ENCODE data around the gene NPR2.

The NPR2 gene

DNA sequence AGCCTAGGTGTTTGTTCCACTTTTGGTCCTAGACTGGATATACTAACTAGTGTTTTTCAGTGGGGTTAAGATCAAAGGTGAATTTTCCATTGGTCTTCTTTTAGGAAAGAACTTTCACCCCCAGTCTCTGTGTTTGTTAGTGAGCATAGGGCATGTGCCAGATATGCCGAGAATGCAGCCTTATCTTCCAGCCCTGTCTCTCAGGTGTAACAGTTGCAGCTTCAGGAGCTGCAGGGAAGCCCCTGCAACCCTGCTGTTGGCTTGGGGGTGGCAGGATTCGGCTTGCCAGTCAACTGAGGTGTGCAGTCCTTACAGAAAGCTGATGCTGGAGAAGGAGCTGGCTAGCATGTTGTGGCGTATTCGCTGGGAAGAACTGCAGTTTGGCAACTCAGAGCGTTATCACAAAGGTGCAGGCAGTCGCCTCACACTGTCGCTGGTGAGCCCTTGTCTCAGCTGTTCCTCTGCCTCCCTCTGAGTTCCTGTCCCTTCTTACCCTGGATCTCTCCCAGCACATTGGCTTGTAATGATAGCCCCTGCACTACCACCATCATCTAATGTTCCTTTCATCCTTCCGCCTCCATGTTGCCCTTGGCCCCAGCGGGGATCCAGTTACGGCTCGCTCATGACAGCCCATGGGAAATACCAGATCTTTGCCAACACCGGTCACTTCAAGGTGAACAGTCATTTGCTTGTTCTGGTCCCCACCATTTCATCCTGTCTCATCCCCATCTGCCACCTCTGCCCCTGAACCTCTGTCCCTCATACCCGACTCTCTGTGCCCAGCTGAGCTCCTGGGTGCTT is 10.1 kb downstream of the NPR2 start:
- DNase-seq = no peak

DNA sequence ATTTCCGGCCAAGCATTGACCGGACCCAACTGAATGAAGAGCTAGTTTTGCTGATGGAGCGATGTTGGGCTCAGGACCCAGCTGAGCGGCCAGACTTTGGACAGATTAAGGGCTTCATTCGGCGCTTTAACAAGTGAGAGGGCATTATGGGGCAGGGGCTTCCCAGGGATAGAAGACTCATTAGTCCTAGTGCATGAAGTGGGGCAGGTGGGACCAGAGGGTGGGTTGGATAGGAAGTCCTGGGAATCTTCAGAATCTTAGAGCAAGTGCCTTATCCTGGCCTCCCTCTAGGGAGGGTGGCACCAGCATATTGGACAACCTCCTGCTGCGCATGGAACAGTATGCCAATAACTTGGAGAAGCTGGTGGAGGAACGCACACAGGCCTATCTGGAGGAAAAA is 14.7 kb downstream of the NPR2 start:
- no peak for DNase-seq

DNA sequence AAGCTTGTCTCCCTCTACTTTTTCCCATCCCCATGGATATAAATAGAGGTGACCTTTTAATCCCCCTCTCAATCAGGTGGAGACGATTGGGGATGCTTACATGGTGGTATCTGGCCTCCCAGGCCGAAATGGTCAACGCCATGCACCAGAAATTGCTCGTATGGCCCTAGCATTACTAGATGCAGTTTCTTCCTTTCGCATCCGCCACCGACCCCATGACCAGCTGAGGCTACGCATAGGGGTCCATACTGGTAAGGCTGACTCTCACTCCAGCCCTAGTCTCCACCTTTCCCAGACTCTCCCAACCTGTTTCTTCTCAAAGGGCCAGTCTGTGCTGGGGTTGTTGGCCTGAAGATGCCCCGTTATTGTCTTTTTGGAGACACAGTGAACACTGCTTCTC is 17.0 kb downstream of the NPR2 start:
- no peak for DNase-seq

DNA sequence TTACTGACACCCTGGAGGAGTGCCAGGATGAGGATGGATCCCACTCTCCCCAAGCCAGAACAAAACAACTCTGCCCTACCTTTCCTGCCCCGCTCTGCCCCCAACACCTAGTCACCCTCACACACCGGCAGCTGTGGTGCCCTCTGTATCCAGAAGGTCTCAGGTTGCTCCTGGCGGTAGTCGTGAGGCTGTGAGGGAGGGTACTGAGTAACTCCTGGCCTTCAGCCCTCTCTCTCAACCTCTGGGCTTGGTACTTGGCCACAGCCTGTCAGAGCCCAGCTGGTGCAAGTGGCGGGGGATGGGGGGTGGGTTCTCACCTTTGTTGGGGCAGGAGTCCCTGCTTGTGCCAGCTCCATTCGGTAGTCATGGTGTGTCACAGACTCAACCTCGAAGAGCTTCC is 18.7 kb downstream of the NPR2 start:
- no peak for DNase-seq

DNA sequence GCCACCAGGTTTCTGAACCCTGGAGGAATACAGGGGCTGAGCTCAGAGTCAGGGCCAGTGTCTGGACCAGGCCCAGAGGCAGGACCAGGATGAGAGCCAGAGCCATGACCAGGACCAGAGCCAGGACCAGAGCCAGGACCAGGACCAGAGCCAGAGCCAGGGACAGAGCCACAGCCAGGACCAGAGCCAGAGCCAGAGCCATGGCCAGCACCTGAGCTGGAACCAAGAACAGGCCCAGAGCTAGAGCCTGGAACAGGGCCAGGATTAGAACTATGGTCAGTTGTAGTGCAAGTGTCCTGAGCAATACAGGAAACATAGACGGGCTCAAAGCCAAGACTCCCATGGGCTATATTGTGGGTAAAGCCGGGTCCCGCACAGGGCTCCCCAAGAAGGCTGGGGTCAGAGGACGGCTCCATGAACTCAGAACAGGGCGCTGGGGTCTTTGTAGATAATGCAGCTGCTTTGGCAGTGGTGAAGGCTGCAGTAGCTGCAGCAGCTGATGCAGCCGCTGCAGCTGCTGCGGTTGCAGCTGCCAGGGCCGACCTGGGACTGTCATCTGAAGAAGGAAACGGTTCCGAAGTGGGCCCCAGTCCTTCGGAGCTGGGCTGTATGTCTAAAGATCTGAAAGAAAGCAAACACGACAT is 20.1 kb downstream of the NPR2 start:
- no peak for DNase-seq

DNA sequence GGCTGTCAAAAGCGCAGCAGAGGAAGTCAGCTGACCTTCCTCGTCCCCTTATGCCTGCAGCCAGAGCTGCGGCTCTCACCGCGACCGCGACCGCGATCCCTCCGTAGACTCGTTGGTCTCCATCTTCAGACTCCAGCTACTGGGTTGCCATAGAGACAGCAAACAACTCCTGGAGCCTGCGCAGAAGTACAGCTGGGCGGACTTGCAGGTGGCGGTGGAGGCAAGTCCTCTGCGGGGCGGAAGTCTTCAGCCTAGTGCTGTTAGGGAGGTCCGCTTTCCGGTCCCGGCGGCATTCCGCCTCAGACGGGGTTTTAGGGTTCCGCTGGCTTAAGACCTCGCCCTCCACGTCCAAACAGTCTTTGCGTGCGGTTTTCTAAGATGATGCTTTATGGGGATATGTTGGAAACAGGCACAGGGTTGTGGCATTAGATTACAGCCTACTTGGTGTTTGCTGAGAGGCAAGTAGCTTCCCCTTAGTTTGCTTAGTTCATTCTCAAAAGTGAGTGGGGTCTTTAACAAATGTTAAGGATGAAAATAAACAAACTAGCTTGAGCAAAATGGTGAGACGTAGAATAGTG is 20.7 kb downstream of the NPR2 start, which contains the start of gene SPAG8:
TSS of gene SPAG8 (minus strand) at position 238 of the 578 bp plus-strand sequence. CDS start at position 123, 115 bp downstream.
- DNase-seq = peak; percentile 92

DNA sequence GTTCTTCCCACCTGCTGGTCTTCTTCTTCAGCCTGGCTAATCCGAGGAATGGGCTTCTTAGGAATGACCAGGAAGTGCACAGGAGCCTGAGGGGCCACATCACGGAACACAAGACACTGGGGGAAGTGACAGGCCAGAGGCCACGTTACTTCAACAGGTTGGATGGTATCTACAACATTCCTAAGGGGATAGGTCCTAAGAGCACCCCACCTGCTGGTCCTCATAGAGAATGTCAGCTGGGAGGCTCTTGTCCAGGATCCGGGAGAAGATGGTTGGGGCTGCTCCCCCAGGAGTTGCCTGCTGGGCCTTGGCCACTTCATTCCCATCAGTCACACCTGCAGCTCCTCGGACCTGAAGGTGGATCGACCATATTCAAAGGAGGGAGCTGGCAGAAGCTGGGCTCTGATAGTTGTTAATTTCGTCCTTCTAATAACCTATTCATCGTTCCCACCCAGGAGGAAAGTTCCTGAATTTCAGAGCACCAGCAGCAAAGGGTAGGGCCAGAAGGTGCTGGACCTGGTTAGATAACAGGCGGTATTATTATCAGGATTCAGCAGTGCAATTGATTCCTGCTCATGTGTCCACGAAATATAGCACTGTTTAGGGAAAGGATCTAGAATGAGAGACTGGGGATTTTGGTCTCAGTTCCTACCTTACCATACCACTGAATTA is 22.2 kb downstream of the NPR2 start:
- DNase-seq = no peak

DNA sequence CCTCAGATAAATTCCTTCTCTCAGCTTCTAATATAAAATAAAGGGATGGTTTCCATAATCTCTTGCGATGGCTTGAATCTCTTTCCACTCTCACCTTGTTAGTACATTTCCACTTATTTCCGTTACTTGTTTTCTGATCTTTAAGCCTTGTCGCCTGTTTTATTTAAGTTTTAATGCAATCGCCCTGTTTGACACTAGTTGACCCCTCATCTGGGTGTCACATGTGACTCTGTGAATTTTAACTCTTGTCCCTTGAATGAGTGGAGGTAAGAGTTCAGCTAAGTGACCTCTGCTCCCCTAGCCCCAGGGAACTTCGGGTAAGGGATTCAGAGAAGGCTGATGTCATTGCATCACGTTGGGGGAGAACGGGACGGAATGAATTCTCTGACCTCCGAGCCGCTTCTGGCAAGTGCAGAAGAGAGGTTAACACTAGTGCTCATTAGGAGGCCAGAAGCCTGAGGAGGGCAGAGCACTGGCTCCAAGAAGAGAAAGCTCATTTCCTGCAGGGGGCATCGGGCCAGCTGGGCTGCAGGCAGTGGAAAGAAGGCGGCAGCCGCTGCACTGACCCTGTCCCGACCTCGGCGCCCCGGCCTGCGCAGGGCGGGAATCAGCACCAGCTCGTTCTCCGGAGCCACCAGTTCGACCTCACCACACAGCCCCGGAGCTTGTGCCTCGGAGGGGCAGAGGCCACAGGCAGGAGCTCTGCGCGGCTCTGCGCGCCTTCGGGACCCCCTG is 22.9 kb downstream of the NPR2 start:
- DNase-seq = no peak

DNA sequence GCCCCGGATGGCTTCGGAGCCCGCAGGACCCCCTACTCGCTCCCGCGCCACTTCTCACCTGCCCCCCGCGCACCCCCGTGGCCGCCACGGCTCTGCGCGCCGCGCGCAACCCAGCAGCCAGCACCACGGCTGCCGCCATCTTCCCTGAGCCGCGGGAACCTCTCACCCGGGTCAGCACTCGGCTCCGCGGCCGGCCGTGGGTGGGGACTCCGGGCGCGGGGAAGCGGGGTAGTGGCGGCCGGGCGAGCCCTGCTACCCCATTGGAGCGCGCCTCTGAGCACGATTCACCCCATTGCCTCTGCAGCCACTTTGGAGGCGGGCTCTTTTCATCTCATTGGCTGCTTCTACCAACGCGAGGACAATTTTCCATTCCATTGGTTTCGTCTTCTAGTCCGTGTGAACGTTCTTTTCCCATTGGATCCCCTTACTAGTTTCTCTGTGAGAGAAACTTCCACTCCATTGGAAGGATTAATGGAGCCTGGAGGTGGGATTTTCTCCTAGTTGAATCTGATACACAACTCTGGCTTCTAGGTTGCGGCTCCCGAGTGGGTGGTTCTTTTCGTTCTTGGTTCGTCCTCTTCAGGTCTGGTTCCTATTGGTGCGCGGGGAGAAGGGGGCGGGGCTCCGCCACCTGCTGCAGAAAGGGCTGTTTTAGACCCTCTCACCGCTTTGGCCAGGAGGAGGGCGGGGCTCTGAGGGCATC is 23.6 kb downstream of the NPR2 start, which contains the start of gene HINT2:
TSS of gene HINT2 (minus strand) at position 202 of the 703 bp plus-strand sequence. CDS start at position 139, 63 bp downstream.
- DNase-seq = peak; percentile 96

DNA sequence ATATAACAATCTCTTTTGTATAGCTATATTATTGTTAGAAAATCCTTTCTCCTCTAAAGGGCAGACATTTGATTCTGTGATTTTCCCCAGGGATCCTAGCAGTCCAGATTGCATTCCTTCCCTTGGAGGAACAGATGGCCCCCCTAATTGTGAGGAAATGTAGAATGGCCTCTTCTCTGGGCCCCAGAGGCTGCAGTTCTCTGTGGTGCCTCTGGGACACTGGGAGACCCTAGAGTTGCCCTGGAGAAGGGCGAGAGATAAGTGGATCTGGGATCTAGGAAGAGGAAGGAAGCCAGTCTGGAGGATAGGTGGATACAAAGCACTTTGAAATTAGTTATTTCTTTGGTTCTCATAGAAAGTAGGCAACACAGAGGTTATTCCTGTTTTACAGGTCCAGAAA is 25.3 kb downstream of the NPR2 start:
- DNase-seq = no peak

DNA sequence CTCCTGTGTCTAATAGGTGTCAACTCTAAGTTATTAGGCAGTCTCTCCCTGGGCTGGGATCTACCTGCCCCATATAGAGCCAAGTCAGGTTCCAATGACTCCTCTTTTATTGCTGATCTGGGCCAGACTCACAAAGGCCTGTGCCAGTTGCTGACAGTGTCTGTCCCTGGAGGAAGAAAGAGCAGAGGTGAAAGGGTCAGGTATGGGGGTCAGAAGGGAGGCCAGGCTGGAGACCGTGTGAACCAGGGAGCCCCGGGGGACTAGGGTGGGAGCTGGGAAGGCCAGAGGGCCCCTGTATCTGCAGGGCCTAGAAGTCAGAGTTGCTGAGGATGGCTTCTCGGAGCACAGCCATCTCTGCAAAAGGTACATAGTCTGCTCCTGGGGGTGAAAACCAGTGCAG is 26.9 kb downstream of the NPR2 start:
- DNase-seq = no peak

DNA sequence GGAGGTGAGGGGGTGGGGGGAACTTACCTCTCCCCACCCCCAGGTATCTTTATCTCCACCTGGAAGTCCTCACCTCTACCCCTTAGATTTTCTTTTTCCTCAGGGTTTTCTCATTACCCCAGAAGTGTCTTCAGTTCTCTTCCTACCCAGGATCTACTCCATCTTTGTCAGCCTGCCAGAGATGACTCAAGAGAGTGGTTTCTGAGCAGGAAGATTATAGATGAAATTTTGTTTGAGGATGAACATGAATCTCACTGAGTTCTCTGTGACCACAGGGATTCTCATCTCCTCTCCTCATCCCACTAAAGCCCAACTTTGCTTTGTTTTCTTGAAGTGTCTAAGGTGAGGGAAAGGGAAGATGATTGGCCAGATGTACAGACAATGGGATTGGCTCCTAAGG is 28.7 kb downstream of the NPR2 start:
- DNase-seq = no peak

DNA sequence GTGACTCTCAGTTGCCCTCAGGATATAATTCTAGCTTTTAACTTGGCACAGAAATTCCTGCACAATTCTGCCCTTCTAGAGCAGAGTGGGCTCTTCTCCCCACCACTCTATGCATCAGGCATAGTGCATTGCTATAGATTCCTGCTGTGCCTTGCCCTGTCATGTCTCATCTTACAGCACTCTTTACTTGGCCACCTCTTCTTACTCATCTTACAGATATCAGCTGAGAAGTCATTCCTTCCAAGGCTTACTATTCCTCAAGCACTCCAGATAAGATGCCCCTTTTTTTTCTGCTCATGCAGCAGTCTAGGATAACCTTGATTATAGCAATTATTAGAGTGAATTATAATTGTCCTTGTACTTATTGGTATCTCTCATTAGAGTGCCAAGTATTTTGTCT is 31.5 kb downstream of the NPR2 start:
- DNase-seq = no peak

DNA sequence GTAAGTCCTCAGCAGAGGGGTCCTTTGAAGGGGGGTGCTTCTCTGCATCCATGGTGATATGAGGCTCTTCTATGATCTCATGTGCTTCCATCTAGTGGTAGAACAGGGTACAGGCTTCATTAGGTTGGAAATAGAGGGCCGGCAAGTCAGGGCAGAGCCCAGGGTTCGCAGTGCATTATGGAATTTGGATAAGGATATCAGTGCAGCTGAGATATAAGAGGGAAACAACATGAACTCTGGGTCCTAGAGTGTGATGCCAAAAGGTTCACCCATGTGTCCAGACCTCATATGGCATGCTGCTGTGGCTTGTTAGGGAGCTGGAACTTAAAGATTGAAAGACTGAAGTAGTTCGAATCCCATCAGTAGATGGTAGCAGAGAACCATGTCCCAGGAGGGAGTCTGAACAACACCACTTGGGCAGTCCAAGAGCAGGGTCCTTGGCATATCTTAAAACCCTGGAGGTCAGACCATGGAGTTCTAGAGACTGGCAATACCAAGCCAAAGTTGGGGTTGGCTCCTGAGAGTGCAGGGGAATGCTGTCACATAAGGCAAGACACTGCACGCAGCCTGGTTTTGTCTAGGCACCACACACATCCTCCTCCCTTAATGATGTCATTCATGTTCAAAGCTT is 34.8 kb downstream of the NPR2 start:
- no peak for DNase-seq

DNA sequence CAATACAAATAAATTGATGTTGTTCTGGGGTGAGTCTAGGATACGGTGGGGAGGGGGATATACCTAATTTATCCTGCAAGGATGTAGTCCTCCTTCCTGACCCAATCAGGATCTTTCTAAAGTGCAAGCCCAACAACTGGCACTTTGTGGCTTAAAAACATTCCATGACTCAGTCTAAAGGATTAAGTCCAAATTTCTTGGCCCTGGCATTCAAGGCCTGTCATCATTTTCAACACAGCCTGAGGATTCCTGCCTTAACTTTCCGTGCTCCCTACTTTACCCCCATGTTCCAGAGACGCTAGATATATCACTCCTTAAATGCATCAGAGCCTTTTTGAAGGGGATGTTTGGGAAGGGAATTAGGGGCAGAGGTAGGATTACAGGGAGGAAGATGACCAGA is 36.1 kb downstream of the NPR2 start:
- DNase-seq = no peak

DNA sequence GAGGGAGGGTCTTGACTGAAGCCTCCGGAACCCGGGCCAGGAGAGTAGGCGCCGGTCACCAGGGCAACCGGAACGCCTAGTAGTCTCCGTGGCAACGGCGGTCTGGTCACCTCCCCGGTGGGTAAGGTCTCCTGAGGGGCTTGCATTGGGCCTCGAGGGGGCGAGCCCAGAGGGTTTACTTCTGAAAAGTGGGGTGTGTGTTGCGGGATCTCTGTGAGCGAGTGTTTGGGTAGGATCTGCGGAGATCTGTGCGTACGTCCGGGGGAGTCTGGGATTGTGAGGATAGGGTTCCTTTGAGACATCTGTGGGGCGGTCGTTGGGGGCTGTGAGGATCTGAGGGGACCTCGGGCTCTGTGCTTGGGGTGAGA is 37.3 kb downstream of the NPR2 start, which contains the start of gene FAM221B:
TSS of gene FAM221B (minus strand) at position 17 of the 368 bp plus-strand sequence. CDS start 2,571 bp downstream, outside the sequence.
- peak; percentile 15 for DNase-seq

DNA sequence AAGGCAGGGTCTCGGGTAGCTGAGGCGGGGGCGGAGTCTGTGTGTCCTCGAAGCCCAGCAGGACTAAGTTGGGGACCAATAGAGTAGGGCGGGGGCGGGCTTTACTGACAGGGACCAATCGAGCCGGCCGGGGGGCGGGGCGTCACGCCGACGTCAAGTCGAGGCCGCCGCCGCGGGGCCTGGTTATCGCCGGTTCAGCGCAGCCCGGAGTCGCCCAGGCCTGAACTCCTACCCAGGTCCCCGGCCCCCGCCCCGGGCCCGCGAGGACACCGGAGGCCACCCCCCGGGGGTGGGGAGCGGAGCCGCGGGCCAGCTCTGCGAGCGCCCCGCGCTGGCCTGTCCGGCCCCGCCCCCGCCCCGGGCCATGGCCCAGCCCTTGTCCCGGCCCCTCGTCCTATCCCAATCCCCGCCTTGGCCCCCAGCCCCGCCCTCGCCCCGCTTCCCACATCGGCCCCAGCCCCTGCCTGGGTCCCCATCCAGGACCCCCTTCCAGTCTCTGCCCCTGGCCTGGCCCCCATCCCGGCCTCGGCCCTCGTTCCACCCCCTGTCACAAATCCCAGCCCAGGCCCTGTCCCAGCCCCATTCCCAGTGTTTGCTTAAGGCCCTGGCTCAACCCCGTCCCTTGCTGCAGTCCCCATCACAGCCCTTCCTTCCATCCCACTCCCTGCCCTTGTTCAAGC is 37.8 kb downstream of the NPR2 start, which contains the start of gene TMEM8B:
TSS of gene TMEM8B (plus strand) at position 145 of the 680 bp plus-strand sequence. CDS start at position 365, 220 bp downstream.
- DNase-seq = peak; percentile 96

DNA sequence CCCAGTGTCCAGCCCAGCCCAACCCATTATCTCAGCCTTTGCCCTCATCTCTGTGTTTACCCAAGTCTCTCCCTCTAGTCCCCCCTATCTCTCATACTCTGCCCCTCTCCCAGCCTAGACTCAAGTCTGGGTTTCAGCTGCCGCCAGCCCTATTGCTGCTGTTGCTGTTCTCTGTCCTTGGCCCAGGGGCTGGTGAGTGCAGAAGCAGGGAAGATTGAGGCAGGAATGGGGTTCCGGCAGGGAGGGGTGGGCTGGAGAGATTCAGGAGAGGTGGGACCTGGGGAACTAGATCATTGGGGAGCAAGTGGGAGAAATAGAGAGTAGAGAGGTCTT is 38.3 kb downstream of the NPR2 start:
- no peak for DNase-seq

DNA sequence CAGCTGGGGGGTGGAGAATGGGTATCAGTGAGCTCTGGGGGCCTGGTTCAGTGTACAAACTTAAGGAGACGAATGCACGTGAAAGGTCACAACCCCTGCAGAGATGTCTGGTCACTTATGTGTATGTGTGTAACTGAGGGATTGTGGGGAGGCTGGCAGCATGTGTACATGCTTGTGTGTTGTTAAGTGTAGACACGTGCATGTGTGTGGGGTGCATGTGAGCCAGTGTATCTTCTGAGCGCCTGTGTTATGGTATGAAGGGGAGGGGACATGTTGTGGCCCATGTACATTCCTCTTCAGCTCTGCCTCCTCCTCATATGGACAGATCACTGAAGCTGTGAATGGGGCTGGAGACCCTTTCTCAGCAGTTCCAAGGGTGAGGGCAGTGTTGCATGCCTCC is 39.6 kb downstream of the NPR2 start:
- DNase-seq = no peak

DNA sequence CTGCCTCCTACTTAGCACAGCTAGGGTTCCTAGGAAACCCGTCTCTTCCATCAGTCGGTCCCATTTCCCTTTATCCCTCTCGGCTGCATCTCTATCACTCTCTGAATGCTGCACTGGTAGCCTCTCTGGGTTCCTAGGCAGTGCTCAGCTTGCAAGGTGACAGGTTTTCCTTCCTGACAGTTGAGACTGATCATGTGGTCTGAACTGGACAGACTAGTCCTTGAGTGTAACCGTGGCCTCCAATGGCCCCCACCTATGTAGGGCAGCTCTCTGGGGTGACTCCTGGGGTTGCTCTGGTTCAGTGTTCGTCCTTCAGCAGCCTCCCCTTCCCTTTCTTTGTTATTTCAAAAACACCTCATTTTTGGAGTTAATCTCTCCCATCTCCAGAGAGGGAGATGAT is 41.4 kb downstream of the NPR2 start:
- DNase-seq = no peak

Data from activated CD4-positive, alpha-beta T cell treated with anti-CD3 and anti-CD28 coated beads, Interleukin-2, amount 50 U/mL, for 1 hour (primary cell).